Neural cell (in vitro differentiated cells): Measurements from ENCODE around the gene SH3PXD2A. TPM values are rescaled to one million over a fixed set of nuclear protein-coding genes. Genes with fewer than 3 reads are reported as not detected.

Source experiments
- H2AFZ ChIP-seq: fragments of 200-600, 300-800 bp; sonication (generic), shearing (Covaris generic); 2 replicates; pipeline ENCODE4 v1.6.0; 2014; ENCODE audit warnings: low read depth, mild to moderate bottlenecking, antibody characterized with exemption, low read length, moderate library complexity
- H3F3A ChIP-seq: fragments of 200-600 bp; shearing (Covaris generic); 2 replicates; pipeline ENCODE4 v1.6.1; 2016; ENCODE audit warnings: mild to moderate bottlenecking, moderate library complexity, mixed read lengths, antibody characterized with exemption, low read length; ENCODE audit not compliant: insufficient read depth, poor library complexity, severe bottlenecking
- H3K27ac ChIP-seq: fragments of 200-600, 300-800 bp; sonication (generic), shearing (Covaris generic); 2 replicates; pipeline ENCODE4 v1.5.1; 2014; ENCODE audit warnings: mild to moderate bottlenecking, low read length, moderate library complexity
- H3K27me3 ChIP-seq: fragments of 300-800, 200-600 bp; sonication (generic), shearing (Covaris generic); 2 replicates; pipeline ENCODE4 v1.6.0; 2014; ENCODE audit warnings: mild to moderate bottlenecking, low read depth, low read length, moderate library complexity; ENCODE audit not compliant: insufficient read depth
- H3K36me3 ChIP-seq: fragments of 300-800, 200-600 bp; sonication (generic), shearing (Covaris generic); 2 replicates; pipeline ENCODE4 v1.5.1; 2014; ENCODE audit warnings: mild to moderate bottlenecking, antibody characterized with exemption, low read length, moderate library complexity; ENCODE audit not compliant: insufficient read depth
- H3K4me2 ChIP-seq: fragments of 300-800, 200-600 bp; sonication (generic), shearing (Covaris generic); 2 replicates; pipeline ENCODE4 v1.6.0; 2014; ENCODE audit warnings: mild to moderate bottlenecking, low read length
- H3K4me3 ChIP-seq: fragments of 300-800, 200-600 bp; sonication (generic), shearing (Covaris generic); 2 replicates; pipeline ENCODE4 v1.5.1; 2014; ENCODE audit warnings: mild to moderate bottlenecking, low read length, moderate library complexity
- H3K79me2 ChIP-seq: fragments of 200-600 bp; shearing (Covaris generic); replicated peaks from 2 replicates; pipeline ENCODE4 v1.6.0; 2014; ENCODE audit warnings: mild to moderate bottlenecking, low read length, moderate library complexity; ENCODE audit not compliant: insufficient read depth
- H3K9ac ChIP-seq: fragments of 300-800, 200-600 bp; sonication (generic), shearing (Covaris generic); 2 replicates; pipeline ENCODE4 v1.6.1; 2016; ENCODE audit warnings: mild to moderate bottlenecking, low read length, mixed read lengths
- H3K9me2 ChIP-seq: fragments of 200-600 bp; shearing (Covaris generic); 2 replicates; pipeline ENCODE4 v1.6.1; 2016; ENCODE audit warnings: mild to moderate bottlenecking, low read length, mixed read lengths; ENCODE audit not compliant: insufficient read depth
- H3K9me3 ChIP-seq: fragments of 200-600, 300-800 bp; sonication (generic), shearing (Covaris generic); 2 replicates; pipeline ENCODE4 v1.6.1; 2016; ENCODE audit warnings: mild to moderate bottlenecking, mixed run types, low read length, moderate library complexity, mixed read lengths
- H4K20me1 ChIP-seq: fragments of 200-600 bp; shearing (Covaris generic); 2 replicates; pipeline ENCODE4 v1.6.1; 2016; ENCODE audit warnings: mild to moderate bottlenecking, mixed run types; ENCODE audit not compliant: insufficient read depth
- CTCF ChIP-seq: fragments of 450-650 bp; IDR thresholded peaks from 2 replicates; pipeline ENCODE4 v1.5.1; 2014; ENCODE audit warnings: antibody characterized with exemption, mild to moderate bottlenecking, moderate library complexity; ENCODE audit not compliant: poor library complexity, severe bottlenecking
- EP300 ChIP-seq: fragments of 450-650 bp; conservative IDR thresholded peaks from 2 replicates; pipeline ENCODE4 v1.6.1; 2014; ENCODE audit warnings: antibody characterized with exemption, mild to moderate bottlenecking, moderate library complexity; ENCODE audit not compliant: poor library complexity, severe bottlenecking
- EZH2 ChIP-seq: fragments of 200-600, 300-800 bp; shearing (Covaris generic), sonication (generic); IDR thresholded peaks from 2 replicates; pipeline ENCODE4 v1.6.1; 2014; ENCODE audit warnings: antibody characterized with exemption, low read length, borderline replicate concordance, mild to moderate bottlenecking; ENCODE audit not compliant: insufficient read depth, poor library complexity, severe bottlenecking
- MXI1 ChIP-seq: fragments of 450-650 bp; conservative IDR thresholded peaks from 2 replicates; pipeline ENCODE4 v1.6.1; 2014; ENCODE audit warnings: antibody characterized with exemption, mild to moderate bottlenecking; ENCODE audit not compliant: poor library complexity, severe bottlenecking
- POLR2AphosphoS5 ChIP-seq: IDR thresholded peaks from 2 replicates; pipeline ENCODE4 v1.6.1; 2012
- RAD21 ChIP-seq: fragments of 450-650 bp; conservative IDR thresholded peaks from 2 replicates; pipeline ENCODE4 v1.6.1; 2014; ENCODE audit warnings: antibody characterized with exemption, mild to moderate bottlenecking, moderate library complexity
- REST ChIP-seq: IDR thresholded peaks from 2 replicates; pipeline ENCODE4 v1.6.1; 2012; ENCODE audit warnings: borderline replicate concordance
- SMC3 ChIP-seq: fragments of 450-650 bp; conservative IDR thresholded peaks from 2 replicates; pipeline ENCODE4 v1.6.1; 2014; ENCODE audit warnings: antibody characterized with exemption, mild to moderate bottlenecking, moderate library complexity; ENCODE audit not compliant: poor library complexity
- TAF1 ChIP-seq: IDR thresholded peaks from 2 replicates; pipeline ENCODE4 v1.6.1; 2012; ENCODE audit warnings: low read depth
- polyA plus RNA-seq: library from polyadenylated mRNA; depleted of rRNA; stranded (reverse); fragments of >200 nt; gene quantifications from 2 replicates; pipeline ENCODE4 v1.2.3, GENCODE V29; 2014

SH3PXD2A gene
- polyA plus RNA-seq, 1 donor from 2014 or later = 5.2 TPM

- Histone ChIP-seq H3K9me2 (no peaks in the 10 kb centered on the region), H3K9me3 (no peaks in the 10 kb centered on the region), H3K27ac (no peak overlapping the region), H3K27me3 (peaks cover 41% of the 10 kb centered on the region), H3K36me3 (no peaks in the 10 kb centered on the region), H3K4me2 (no peak overlapping the region), H4K20me1 (no peaks in the 10 kb centered on the region), H3K9ac (no peak overlapping the region), H3F3A (no peaks in the 10 kb centered on the region), H3K4me3 (no peak overlapping the region), H2AFZ (no peak overlapping the region), H3K79me2 (no peaks in the 10 kb centered on the region)
- TF ChIP-seq REST (no peak), TAF1 (no peak), SMC3 (no peak), MXI1 (no peak), EZH2 (no peak), EP300 (no peak), POLR2AphosphoS5 (no peak), CTCF (no peak), RAD21 (no peak)
Measured at GRCh38 chr10:103691723-103692435, 163.5 kb downstream of the SH3PXD2A start.

- Histone ChIP-seq H3K4me2 (no peak overlapping the region), H4K20me1 (no peaks in the 10 kb centered on the region), H3K4me3 (no peak overlapping the region), H3K27ac (no peak overlapping the region), H2AFZ (no peak overlapping the region), H3F3A (no peaks in the 10 kb centered on the region), H3K36me3 (no peaks in the 10 kb centered on the region), H3K79me2 (no peaks in the 10 kb centered on the region), H3K9me2 (no peaks in the 10 kb centered on the region), H3K9ac (no peak overlapping the region), H3K27me3 (peaks cover 41% of the 10 kb centered on the region), H3K9me3 (no peaks in the 10 kb centered on the region)
- TF ChIP-seq POLR2AphosphoS5 (no peak), EP300 (no peak), MXI1 (no peak), SMC3 (no peak), EZH2 (no peak), REST (no peak), RAD21 (no peak), TAF1 (no peak), CTCF (no peak)
Measured at GRCh38 chr10:103691267-103691666, 164.1 kb downstream of the SH3PXD2A start.
